Natural killer cell (primary cell): ENCODE data around the gene LSM5. TPM values are rescaled to one million over a fixed set of nuclear protein-coding genes. Genes with fewer than 3 reads are reported as not detected.

Source experiments
- ATAC-seq, 3 donors: fragments of 150-1000 bp in 2 of 3; fragments of 200-7000 bp in 1 of 3; cut with Tn5 transposase; 1 replicate in 1 of 3; 2 replicates in 2 of 3; pipeline ENCODE4 v1.10.0; 2021; ENCODE audit warnings: mild to moderate bottlenecking in 2 of 3, moderate library complexity in 2 of 3
- DNase-seq, 2 donors: peaks; one replicate each; pipeline versions ENCODE4 v3.0.0 to v3.0.0-alpha.2; 2013 to 2021; ENCODE audit warnings: mixed read lengths in 1 of 2
- H3K27ac ChIP-seq: one replicate; pipeline ENCODE4 v1.5.1; 2013; ENCODE audit warnings: mild to moderate bottlenecking, low read length
- H3K27me3 ChIP-seq: one replicate; pipeline ENCODE4 v1.6.1; 2013; ENCODE audit warnings: low read length; ENCODE audit not compliant: control insufficient read depth, insufficient read depth
- H3K36me3 ChIP-seq: one replicate; pipeline ENCODE4 v1.6.1; 2013; ENCODE audit warnings: low read length; ENCODE audit not compliant: control insufficient read depth, insufficient read depth
- H3K4me1 ChIP-seq: one replicate; pipeline ENCODE4 v1.6.1; 2013; ENCODE audit warnings: low read length; ENCODE audit not compliant: control insufficient read depth, insufficient read depth
- H3K4me3 ChIP-seq: one replicate; pipeline ENCODE4 v1.5.1; 2013; ENCODE audit warnings: low read length
- H3K9me3 ChIP-seq: one replicate; pipeline ENCODE4 v1.6.1; 2013; ENCODE audit warnings: low read length; ENCODE audit not compliant: control insufficient read depth, insufficient read depth
- H3K27ac Mint-ChIP-seq, 2 donors: one replicate each; pipeline ENCODE4 v1.8.0; 2022; ENCODE audit warnings: mild to moderate bottlenecking in 2 of 2, mixed read lengths in 2 of 2, moderate library complexity in 1 of 2
- H3K27me3 Mint-ChIP-seq, 2 donors: one replicate each; pipeline ENCODE4 v1.8.0; 2022; ENCODE audit warnings: low read depth in 2 of 2, mixed read lengths in 2 of 2
- H3K36me3 Mint-ChIP-seq: one replicate; pipeline ENCODE4 v1.8.0; 2022; ENCODE audit warnings: mixed read lengths
- H3K4me1 Mint-ChIP-seq, 2 donors: one replicate each; pipeline ENCODE4 v1.8.0; 2022; ENCODE audit warnings: mixed read lengths in 2 of 2
- H3K4me3 Mint-ChIP-seq: one replicate; pipeline ENCODE4 v1.8.0; 2022; ENCODE audit warnings: mild to moderate bottlenecking, moderate library complexity, mixed read lengths
- H3K9me3 Mint-ChIP-seq, 2 donors: one replicate each; pipeline ENCODE4 v1.8.0; 2022; ENCODE audit warnings: mixed read lengths in 2 of 2
- CTCF ChIP-seq: fragments of 200-600 bp; IDR thresholded peaks from one replicate; pipeline ENCODE4 v1.8.0; 2022; ENCODE audit warnings: antibody characterized with exemption
- WGBS: methylation state at CpG from one replicate; pipeline ENCODE4 v1.1.7; 2013; ENCODE audit warnings: missing lambda C conversion rate; ENCODE audit not compliant: insufficient coverage; 5-methylcytosine and 5-hydroxymethylcytosine counted together
- intact Hi-C: fragments of 100-400 bp; cut with micrococcal nuclease; formaldehyde crosslinking; loops from one replicate; pipeline ENCODE4 v1.14.2; 2022
- total RNA-seq, 4 donors: library from RNA; stranded (reverse); fragments of 120-200 nt in 1 of 4; gene quantifications; one replicate each; pipeline versions ENCODE4 v1.2.3 to v1.2.4, GENCODE V29; 2013 to 2022

The LSM5 gene
- total RNA-seq, 3 donors from 2014 or later (not counting 1 experiment from before 2014, with no cell fraction given), result 16.0 to 21.2 (median 21.1) TPM

- TF ChIP-seq CTCF, result no peak
- intact Hi-C loops, result loop anchor here (5.0 kb wide), 1 partner anchor 44 kb away; the partner anchor contains the start of gene LSM5
- 60% methylated on average over 1 of the region's 1 CpG for WGBS
- peaks cover 44 to 49% of the 10 kb centered on the region in 2 donors for H3K4me1 Mint-ChIP-seq
- H3K9me3 Mint-ChIP-seq, result no peaks in the 10 kb centered on the region
- H3K4me3 Mint-ChIP-seq, result no peak overlapping the region
- peaks cover 1% of the 10 kb centered on the region for H3K36me3 ChIP-seq
- no peak for DNase-seq
- no peak overlapping the region for H3K27ac ChIP-seq
- no peaks in the 10 kb centered on the region for H3K27me3 Mint-ChIP-seq
- H3K27me3 ChIP-seq, result no peaks in the 10 kb centered on the region
- H3K27ac Mint-ChIP-seq, result no peak overlapping the region
- H3K9me3 ChIP-seq, result no peaks in the 10 kb centered on the region
- ATAC-seq, result no peak
- H3K36me3 Mint-ChIP-seq, result no peaks in the 10 kb centered on the region
- no peak overlapping the region for H3K4me3 ChIP-seq
- H3K4me1 ChIP-seq, result peaks cover 5% of the 10 kb centered on the region
These were observed 46.4 kb upstream of the LSM5 start for GRCh38 chr7:32536585-32536984.

- DNase-seq, result no peak
- H3K4me1 Mint-ChIP-seq, result peaks cover 44 to 49% of the 10 kb centered on the region in 2 donors
- Histone ChIP-seq H3K4me1 (peaks cover 5% of the 10 kb centered on the region), H3K4me3 (no peak overlapping the region), H3K36me3 (peaks cover 3% of the 10 kb centered on the region), H3K27me3 (no peaks in the 10 kb centered on the region), H3K27ac (no peak overlapping the region), H3K9me3 (no peaks in the 10 kb centered on the region)
- no peaks in the 10 kb centered on the region for H3K36me3 Mint-ChIP-seq
- intact Hi-C loops, result loop anchor here (5.0 kb wide), 1 partner anchor 44 kb away; the partner anchor contains the start of gene LSM5
- no peak overlapping the region for H3K4me3 Mint-ChIP-seq
- no peaks in the 10 kb centered on the region for H3K9me3 Mint-ChIP-seq
- no peak for TF ChIP-seq CTCF
- WGBS, result 88% methylated on average over 2 of the region's 2 CpGs
- ATAC-seq, result no peak
- H3K27me3 Mint-ChIP-seq, result no peaks in the 10 kb centered on the region
- H3K27ac Mint-ChIP-seq, result peak overlapping the region; percentile 22 to 56
These were observed 45.8 kb upstream of the LSM5 start for GRCh38 chr7:32536016-32536415.

- TF ChIP-seq CTCF, result no peak
- Mint-ChIP-seq H3K9me3 (no peaks in the 10 kb centered on the region), H3K27me3 (no peaks in the 10 kb centered on the region), H3K4me3 (no peak overlapping the region), H3K27ac (peak overlapping the region; percentile 22 to 56), H3K36me3 (no peaks in the 10 kb centered on the region), H3K4me1 (peaks cover 42 to 47% of the 10 kb centered on the region in 2 donors)
- Histone ChIP-seq H3K4me3 (no peak overlapping the region), H3K27ac (no peak overlapping the region), H3K36me3 (peaks cover 3% of the 10 kb centered on the region), H3K4me1 (peaks cover 5% of the 10 kb centered on the region), H3K27me3 (no peaks in the 10 kb centered on the region), H3K9me3 (no peaks in the 10 kb centered on the region)
- 89% methylated on average over 4 of the region's 4 CpGs for WGBS
- no peak for DNase-seq
- no peak for ATAC-seq
- intact Hi-C loops, result loop anchor here (5.0 kb wide), 1 partner anchor 43 kb away; the partner anchor contains the start of gene LSM5
These were observed 45.1 kb upstream of the LSM5 start for GRCh38 chr7:32535162-32535702.
